Lower leg skin (tissue), 3 donors: ENCODE results near the gene TKTL1.

ENCODE experiments used
- CTCF ChIP-seq, 3 donors: fragments of 450-650 bp; IDR thresholded peaks; one replicate each; pipeline ENCODE4 v1.5.1; 2016; ENCODE audit warnings: antibody characterized with exemption in 3 of 3, mild to moderate bottlenecking in 3 of 3, moderate library complexity in 2 of 3
- POLR2A ChIP-seq, 2 donors: fragments of 450-650 bp; IDR thresholded peaks; one replicate each; pipeline ENCODE4 v1.6.1; 2016 to 2017; ENCODE audit warnings: antibody characterized with exemption in 2 of 2, mild to moderate bottlenecking in 1 of 2, moderate library complexity in 1 of 2

GRCh38 chrX:154348646-154349358 lies 53.2 kb downstream of the TKTL1 start:
- TF ChIP-seq POLR2A (IDR thresholded peaks at IDR 0.05) (no peak), CTCF (IDR thresholded peaks at IDR 0.05) (no peak)
